ENCODE data around the gene ARFGEF2.

GRCh38 chr20:48952656-48953055 is 31.1 kb downstream of the ARFGEF2 start:
- TF ChIP-seq MTA3 (IDR thresholded peaks at IDR 0.05; ENCODE audit: borderline replicate concordance, low read length), result no peak
- TF ChIP-seq JUND (IDR thresholded peaks at IDR 0.05; ENCODE audit: low read depth, low read length), result no peak
- no peak for TF ChIP-seq CEBPB (IDR thresholded peaks at IDR 0.05; ENCODE audit: borderline replicate concordance in 1 of 2, low read depth in 2 of 2, low read length in 2 of 2)
- TF ChIP-seq EZH2 (IDR thresholded peaks at IDR 0.05; ENCODE audit: borderline replicate concordance, control insufficient read depth, low read depth, low read length), result no peak
- no peak for TF ChIP-seq CTCF (IDR thresholded peaks at IDR 0.05 in 2 of 3, conservative IDR thresholded peaks at IDR 0.05 in 1 of 3; ENCODE audit: control insufficient read depth in 2 of 3, extremely low read depth in 1 of 3, insufficient read depth in 1 of 3, low read depth in 3 of 3, low read length in 3 of 3)
- no peak for TF ChIP-seq IRF3 (IDR thresholded peaks at IDR 0.05)
- no peak for TF ChIP-seq NRF1 (conservative IDR thresholded peaks at IDR 0.05; ENCODE audit: low read depth, low read length)
- no peak for TF ChIP-seq POLR2A (IDR thresholded peaks at IDR 0.05; ENCODE audit: low read depth, low read length)
- TF ChIP-seq ATF2 (IDR thresholded peaks at IDR 0.05; ENCODE audit: low read length), result no peak
- TF ChIP-seq NFIC (IDR thresholded peaks at IDR 0.05; ENCODE audit: low read depth, low read length), result no peak
- TF ChIP-seq SRF (IDR thresholded peaks at IDR 0.05; ENCODE audit: low read depth in 2 of 2, low read length in 2 of 2), result no peak
- TF ChIP-seq BCL11A (IDR thresholded peaks at IDR 0.05; ENCODE audit: low read depth, low read length), result no peak
- TF ChIP-seq PKNOX1 (IDR thresholded peaks at IDR 0.05), result no peak
